IPS DF 4.7 (cell line): ENCODE data around the gene MSI2.

Experiments
- DNase-seq: peaks from one replicate; pipeline ENCODE4 v3.0.0-alpha.2; 2013; ENCODE audit warnings: low spot score; ENCODE audit errors: extremely low read depth

MSI2 gene

GRCh38 chr17:57340160-57340981 lies 84.0 kb downstream of the MSI2 start:
- DNase-seq = no peak

- no peak for DNase-seq
These were observed 85.6 kb downstream of the MSI2 start for GRCh38 chr17:57341611-57342540.

GRCh38 chr17:57342963-57343589 lies 86.8 kb downstream of the MSI2 start:
- no peak for DNase-seq

- no peak for DNase-seq
These were observed 87.4 kb downstream of the MSI2 start for GRCh38 chr17:57343717-57344116.

GRCh38 chr17:57344261-57344660 lies 87.9 kb downstream of the MSI2 start:
- DNase-seq = no peak

GRCh38 chr17:57349541-57350247 lies 93.4 kb downstream of the MSI2 start:
- DNase-seq = no peak

- DNase-seq = no peak
These were observed 93.9 kb downstream of the MSI2 start for GRCh38 chr17:57350266-57350665.

GRCh38 chr17:57352665-57353175 lies 96.4 kb downstream of the MSI2 start:
- DNase-seq = no peak

GRCh38 chr17:57354673-57355072 lies 98.3 kb downstream of the MSI2 start:
- DNase-seq = no peak

- no peak for DNase-seq
These were observed 99.0 kb downstream of the MSI2 start for GRCh38 chr17:57355090-57355859.

GRCh38 chr17:57356153-57356718 lies 99.9 kb downstream of the MSI2 start:
- no peak for DNase-seq

- no peak for DNase-seq
These were observed 100.5 kb downstream of the MSI2 start for GRCh38 chr17:57356719-57357391.

- no peak for DNase-seq
These were observed 101.1 kb downstream of the MSI2 start for GRCh38 chr17:57357392-57357784.

- DNase-seq = no peak
These were observed 101.6 kb downstream of the MSI2 start for GRCh38 chr17:57357830-57358430.

- DNase-seq = no peak
These were observed 103.9 kb downstream of the MSI2 start for GRCh38 chr17:57360266-57360665.

GRCh38 chr17:57362797-57363556 lies 106.7 kb downstream of the MSI2 start:
- DNase-seq = no peak

- DNase-seq = no peak
These were observed 107.3 kb downstream of the MSI2 start for GRCh38 chr17:57363580-57363979.

GRCh38 chr17:57363998-57364643 lies 107.8 kb downstream of the MSI2 start:
- no peak for DNase-seq
